ENCODE data around the gene TEF.

Gene TEF

DNA sequence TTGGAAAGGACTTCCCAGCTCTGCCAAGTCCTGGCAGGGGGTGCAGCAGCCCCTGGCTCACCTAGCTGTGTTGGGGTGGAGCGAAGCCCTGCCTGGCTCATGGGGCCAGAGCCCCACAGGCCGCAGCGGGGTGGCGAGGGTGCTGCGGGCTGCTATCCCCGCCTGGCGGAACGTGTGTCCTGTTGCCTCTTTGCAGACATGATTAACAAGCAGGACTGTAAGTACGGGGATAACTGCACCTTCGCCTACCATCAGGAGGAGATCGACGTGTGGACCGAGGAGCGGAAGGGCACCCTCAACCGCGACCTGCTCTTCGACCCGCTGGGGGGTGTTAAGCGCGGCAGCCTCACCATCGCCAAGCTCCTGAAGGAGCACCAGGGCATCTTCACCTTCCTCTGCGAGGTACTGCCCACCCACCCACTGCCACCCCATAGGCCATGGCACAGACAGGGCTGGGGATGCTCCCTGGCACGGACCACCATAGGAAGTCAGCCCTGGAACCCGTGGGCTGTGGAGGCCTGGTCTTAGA is 35.9 kb upstream of the TEF start:
- DNase-seq (ENCODE audit: low read depth) = no peak
- TF ChIP-seq, protein P1, sequence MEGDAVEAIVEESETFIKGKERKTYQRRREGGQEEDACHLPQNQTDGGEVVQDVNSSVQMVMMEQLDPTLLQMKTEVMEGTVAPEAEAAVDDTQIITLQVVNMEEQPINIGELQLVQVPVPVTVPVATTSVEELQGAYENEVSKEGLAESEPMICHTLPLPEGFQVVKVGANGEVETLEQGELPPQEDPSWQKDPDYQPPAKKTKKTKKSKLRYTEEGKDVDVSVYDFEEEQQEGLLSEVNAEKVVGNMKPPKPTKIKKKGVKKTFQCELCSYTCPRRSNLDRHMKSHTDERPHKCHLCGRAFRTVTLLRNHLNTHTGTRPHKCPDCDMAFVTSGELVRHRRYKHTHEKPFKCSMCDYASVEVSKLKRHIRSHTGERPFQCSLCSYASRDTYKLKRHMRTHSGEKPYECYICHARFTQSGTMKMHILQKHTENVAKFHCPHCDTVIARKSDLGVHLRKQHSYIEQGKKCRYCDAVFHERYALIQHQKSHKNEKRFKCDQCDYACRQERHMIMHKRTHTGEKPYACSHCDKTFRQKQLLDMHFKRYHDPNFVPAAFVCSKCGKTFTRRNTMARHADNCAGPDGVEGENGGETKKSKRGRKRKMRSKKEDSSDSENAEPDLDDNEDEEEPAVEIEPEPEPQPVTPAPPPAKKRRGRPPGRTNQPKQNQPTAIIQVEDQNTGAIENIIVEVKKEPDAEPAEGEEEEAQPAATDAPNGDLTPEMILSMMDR (conservative IDR thresholded peaks at IDR 0.05; ENCODE audit: low read length) = no peak
- H3K4me3 ChIP-seq (ENCODE audit: low read length) = no peak overlapping the region

- no peak for DNase-seq (ENCODE audit: low read depth)
- no peak overlapping the region for H3K4me3 ChIP-seq (ENCODE audit: low read length)
- TF ChIP-seq, protein P1 (conservative IDR thresholded peaks at IDR 0.05; ENCODE audit: low read length) = no peak
Observed at GRCh38 chr22:41347066-41347859, 34.5 kb upstream of the TEF start.

- DNase-seq (ENCODE audit: low read depth) = no peak
- TF ChIP-seq, protein P1 (conservative IDR thresholded peaks at IDR 0.05; ENCODE audit: low read length) = no peak
Observed at GRCh38 chr22:41348964-41349484, 32.7 kb upstream of the TEF start.

GRCh38 chr22:41350087-41350486 is 31.7 kb upstream of the TEF start:
- H3K4me3 ChIP-seq (ENCODE audit: low read length) = no peak overlapping the region
- peak; percentile 3 for DNase-seq (ENCODE audit: low read depth)
- TF ChIP-seq, protein P1 (conservative IDR thresholded peaks at IDR 0.05; ENCODE audit: low read length) = no peak

More at GRCh38 chr22:41348964-41349484, 32.7 kb upstream of the TEF start:
- H3K4me3 ChIP-seq (ENCODE audit: low read length) = no peak overlapping the region

DNA sequence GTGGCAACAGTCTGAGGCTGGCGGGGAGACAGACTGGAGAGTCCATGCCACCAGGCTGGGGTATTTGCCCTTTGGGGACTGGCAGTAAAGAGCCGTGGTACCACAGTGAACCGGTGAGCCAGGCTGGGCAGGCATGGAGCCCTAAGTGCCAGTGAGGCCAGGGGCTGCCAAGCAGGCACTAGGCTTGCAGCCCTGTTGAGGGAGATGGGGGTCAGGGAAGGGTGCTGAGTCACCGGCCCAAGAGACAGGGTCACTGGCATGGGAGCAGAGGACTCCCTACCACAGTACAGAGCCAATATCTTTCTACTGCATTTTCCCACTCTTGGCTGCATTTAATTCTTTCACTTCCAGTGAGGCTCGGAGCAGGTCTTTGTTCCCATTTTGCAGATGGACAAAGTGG is 30.7 kb upstream of the TEF start:
- H3K4me3 ChIP-seq (ENCODE audit: low read length) = no peak overlapping the region
- TF ChIP-seq, protein P1 (conservative IDR thresholded peaks at IDR 0.05; ENCODE audit: low read length) = no peak
- no peak for DNase-seq (ENCODE audit: low read depth)

DNA sequence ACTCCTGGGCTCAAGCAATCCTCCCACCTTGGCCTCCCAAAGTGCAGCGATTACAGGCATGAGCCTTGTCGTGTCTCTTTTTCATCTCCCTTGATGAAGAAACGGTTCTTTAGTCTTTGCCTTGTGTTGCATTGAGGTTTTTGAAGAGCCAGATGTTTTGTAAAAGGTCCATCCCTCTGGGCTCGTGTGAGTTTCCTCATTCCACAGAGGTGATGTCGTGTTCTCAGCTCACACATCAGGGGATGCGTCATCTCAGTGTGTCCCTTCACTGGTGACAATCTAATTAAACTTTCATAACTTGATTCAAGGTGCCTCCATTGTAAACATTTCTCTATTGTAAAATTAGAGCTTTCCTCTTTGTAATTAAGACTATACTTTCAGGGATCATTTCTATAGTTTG is 29.7 kb upstream of the TEF start:
- peak; percentile 82 for DNase-seq (ENCODE audit: low read depth)
- H3K4me3 ChIP-seq (ENCODE audit: low read length) = no peak overlapping the region
- TF ChIP-seq, protein P1 (conservative IDR thresholded peaks at IDR 0.05; ENCODE audit: low read length) = no peak
